H9 (cell line): ENCODE results near the gene ANGPTL4. TPM values are rescaled to one million over a fixed set of nuclear protein-coding genes. Genes with fewer than 3 reads are reported as not detected.

Experiments
- DNase-seq: peaks from one replicate; pipeline ENCODE4 v3.0.0-alpha.2; 2017
- H2AFZ ChIP-seq: one replicate; pipeline ENCODE4 v1.6.1; 2013; ENCODE audit warnings: mild to moderate bottlenecking, low read length, control low read depth, moderate library complexity
- H2AK5ac ChIP-seq: 2 replicates; pipeline ENCODE4 v1.6.1; 2013; ENCODE audit warnings: low read length, control low read depth, mixed read lengths; ENCODE audit not compliant: insufficient read length
- H2BK120ac ChIP-seq: one replicate; pipeline ENCODE4 v1.6.1; 2013; ENCODE audit warnings: low read depth, mild to moderate bottlenecking, low read length, control low read depth, inconsistent platforms; ENCODE audit not compliant: poor library complexity, severe bottlenecking
- H2BK12ac ChIP-seq: 2 replicates; pipeline ENCODE4 v1.6.1; 2013; ENCODE audit warnings: low read length, control low read depth, mixed read lengths, low read depth; ENCODE audit not compliant: insufficient read length
- H2BK15ac ChIP-seq: 2 replicates; pipeline ENCODE4 v1.6.1; 2013; ENCODE audit warnings: low read depth, low read length, control low read depth
- H2BK20ac ChIP-seq: one replicate; pipeline ENCODE4 v1.6.1; 2013; ENCODE audit warnings: low read depth, mild to moderate bottlenecking, low read length, control low read depth, inconsistent platforms; ENCODE audit not compliant: poor library complexity, severe bottlenecking
- H2BK5ac ChIP-seq: 2 replicates; pipeline ENCODE4 v1.6.1; 2013; ENCODE audit warnings: low read length, control low read depth, mixed read lengths; ENCODE audit not compliant: insufficient read length
- H3K14ac ChIP-seq: 2 replicates; pipeline ENCODE4 v1.6.1; 2013; ENCODE audit warnings: low read length, control low read depth; ENCODE audit not compliant: insufficient read depth
- H3K18ac ChIP-seq: 2 replicates; pipeline ENCODE4 v1.6.1; 2013; ENCODE audit warnings: low read depth, mild to moderate bottlenecking, mixed read lengths, low read length, control low read depth; ENCODE audit not compliant: insufficient read length
- H3K23ac ChIP-seq: 2 replicates; pipeline ENCODE4 v1.6.1; 2013; ENCODE audit warnings: low read length, control low read depth, mixed read lengths, low read depth; ENCODE audit not compliant: insufficient read length
- H3K23me2 ChIP-seq: 2 replicates; pipeline ENCODE4 v1.6.1; 2013; ENCODE audit warnings: low read depth, mild to moderate bottlenecking, mixed read lengths, low read length, control low read depth; ENCODE audit not compliant: insufficient read length, poor library complexity, severe bottlenecking
- H3K27ac ChIP-seq: 2 replicates; pipeline ENCODE4 v1.5.1; 2013; ENCODE audit warnings: low read length, control low read depth, mixed read lengths, low read depth; ENCODE audit not compliant: insufficient read length
- H3K27me3 ChIP-seq: 2 replicates; pipeline ENCODE4 v1.6.1; 2013; ENCODE audit warnings: low read length, control low read depth, inconsistent platforms; ENCODE audit not compliant: insufficient read depth
- H3K4ac ChIP-seq: 2 replicates; pipeline ENCODE4 v1.6.1; 2013; ENCODE audit warnings: low read depth, mild to moderate bottlenecking, control low read depth, inconsistent platforms, low read length, moderate library complexity
- H3K4me1 ChIP-seq: 2 replicates; pipeline ENCODE4 v1.6.1; 2013; ENCODE audit warnings: low read length, control low read depth, inconsistent platforms; ENCODE audit not compliant: insufficient read depth
- H3K4me2 ChIP-seq: 2 replicates; pipeline ENCODE4 v1.6.1; 2013; ENCODE audit warnings: low read length, control low read depth, mixed read lengths; ENCODE audit not compliant: insufficient read length, insufficient read depth
- H3K56ac ChIP-seq: 2 replicates; pipeline ENCODE4 v1.6.1; 2013; ENCODE audit warnings: low read depth, mild to moderate bottlenecking, mixed read lengths, low read length, control low read depth; ENCODE audit not compliant: insufficient read length
- H3K79me1 ChIP-seq: 2 replicates; pipeline ENCODE4 v1.6.1; 2013; ENCODE audit warnings: low read depth, mild to moderate bottlenecking, moderate library complexity, low read length, control low read depth, inconsistent platforms; ENCODE audit not compliant: insufficient read depth, poor library complexity, severe bottlenecking
- H3K79me2 ChIP-seq: 2 replicates; pipeline ENCODE4 v1.6.1; 2013; ENCODE audit warnings: low read length, control low read depth, inconsistent platforms; ENCODE audit not compliant: insufficient read depth
- H3K9ac ChIP-seq: 2 replicates; pipeline ENCODE4 v1.6.1; 2013; ENCODE audit warnings: low read length, control low read depth, mixed read lengths; ENCODE audit not compliant: insufficient read length; ENCODE audit errors: extremely low read depth
- H3K9me3 ChIP-seq: one replicate; pipeline ENCODE4 v1.6.1; 2013; ENCODE audit warnings: low read depth, low read length, inconsistent platforms; ENCODE audit not compliant: control insufficient read depth
- H3T11ph ChIP-seq: one replicate; pipeline ENCODE4 v1.6.1; 2013; ENCODE audit warnings: mild to moderate bottlenecking, low read length, control low read depth, inconsistent platforms
- H4K20me1 ChIP-seq: one replicate; pipeline ENCODE4 v1.6.1; 2013; ENCODE audit not compliant: control insufficient read depth, insufficient read length, insufficient read depth
- H4K5ac ChIP-seq: 2 replicates; pipeline ENCODE4 v1.6.1; 2013; ENCODE audit warnings: low read depth, mild to moderate bottlenecking, mixed read lengths, low read length, control low read depth; ENCODE audit not compliant: insufficient read length
- H4K8ac ChIP-seq: replicated peaks from 2 replicates; pipeline ENCODE4 v1.6.1; 2013; ENCODE audit warnings: low read length, control low read depth, mixed read lengths, low read depth; ENCODE audit not compliant: insufficient read length
- H4K91ac ChIP-seq: 2 replicates; pipeline ENCODE4 v1.6.1; 2013; ENCODE audit warnings: low read depth, mild to moderate bottlenecking, moderate library complexity, mixed read lengths, low read length, control low read depth; ENCODE audit not compliant: insufficient read length
- H3K27ac Mint-ChIP-seq, 3 experiments: 2 replicates in 2 of 3; 3 replicates in 1 of 3; pipeline ENCODE4 v1.8.0; 2020 to 2021; ENCODE audit warnings: mixed read lengths in 3 of 3, mild to moderate bottlenecking in 1 of 3, moderate library complexity in 1 of 3
- H3K27me3 Mint-ChIP-seq: 2 replicates; pipeline ENCODE4 v1.8.0; 2021; ENCODE audit warnings: low read depth, mild to moderate bottlenecking, moderate library complexity, mixed read lengths
- H3K36me3 Mint-ChIP-seq, 3 experiments: 2 replicates in 2 of 3; 3 replicates in 1 of 3; pipeline ENCODE4 v1.8.0; 2020 to 2021; ENCODE audit warnings: low read depth in 3 of 3, mixed read lengths in 3 of 3; ENCODE audit not compliant: insufficient read depth in 1 of 3
- H3K4me1 Mint-ChIP-seq, 2 experiments: 2 replicates each; pipeline ENCODE4 v1.8.0; 2020; ENCODE audit warnings: mixed read lengths in 2 of 2
- H3K4me3 Mint-ChIP-seq, 2 experiments: 2 replicates in 1 of 2; 3 replicates in 1 of 2; pipeline ENCODE4 v1.8.0; 2020 to 2021; ENCODE audit warnings: mild to moderate bottlenecking in 2 of 2, mixed read lengths in 2 of 2, moderate library complexity in 1 of 2
- H3K9me3 Mint-ChIP-seq, 2 experiments: 2 replicates in 1 of 2; 3 replicates in 1 of 2; pipeline ENCODE4 v1.8.0; 2020; ENCODE audit warnings: mild to moderate bottlenecking in 2 of 2, mixed read lengths in 2 of 2, moderate library complexity in 1 of 2
- CTCF ChIP-seq: fragments of 200-600 bp; sonication (generic); conservative IDR thresholded peaks from 3 replicates; pipeline ENCODE4 v1.8.0; 2021; ENCODE audit warnings: antibody characterized with exemption, mild to moderate bottlenecking
- WGBS: extraction: QIAGEN DNeasy Blood & Tissue Kit; methylation state at CpG from one replicate; pipeline ENCODE4 v1.1.7; 2013; ENCODE audit warnings: missing lambda C conversion rate, low lambda C conversion rate, mixed read lengths; ENCODE audit not compliant: insufficient read length; ENCODE audit errors: extremely low coverage; 5-methylcytosine and 5-hydroxymethylcytosine counted together
- total RNA-seq: library from RNA; stranded (reverse); gene quantifications from 2 replicates; pipeline ENCODE4 v1.2.1, GENCODE V29; 2021

The ANGPTL4 gene
- total RNA-seq, 1 experiment from 2014 or later, result 1.9 TPM

- H4K20me1 ChIP-seq, result no peaks in the 10 kb centered on the region
- no peaks in the 10 kb centered on the region for H3K27me3 ChIP-seq
- H2BK12ac ChIP-seq, result no peak overlapping the region
- Mint-ChIP-seq H3K27ac (no peak overlapping the region), H3K4me1 (peaks cover 6 to 7% of the 10 kb centered on the region in 2 experiments), H3K36me3 (no peaks in the 10 kb centered on the region), H3K4me3 (no peak overlapping the region), H3K27me3 (peaks cover 5% of the 10 kb centered on the region), H3K9me3 (peaks cover 0 to 3% of the 10 kb centered on the region in 2 experiments; a peak in 2 of 5 replicates)
- H3K9ac ChIP-seq, result no peak overlapping the region
- H4K8ac ChIP-seq, result no peak overlapping the region
- H3K14ac ChIP-seq, result no peak overlapping the region
- H2BK20ac ChIP-seq, result no peak overlapping the region
- DNase-seq, result no peak
- no CpG with 5 or more reads among the region's 4 CpGs for whole genome bisulfite sequencing
- H3K18ac ChIP-seq, result no peak overlapping the region
- no peaks in the 10 kb centered on the region for H3K79me2 ChIP-seq
- H3K4me1 ChIP-seq, result no peaks in the 10 kb centered on the region
- no peak for TF ChIP-seq CTCF
- no peak overlapping the region for H4K5ac ChIP-seq
- no peak overlapping the region for H2BK15ac ChIP-seq
- no peak overlapping the region for H3K4ac ChIP-seq
- no peaks in the 10 kb centered on the region for H3K9me3 ChIP-seq
- H3K4me2 ChIP-seq, result no peak overlapping the region
- H3T11ph ChIP-seq, result no peak overlapping the region
- H2BK120ac ChIP-seq, result no peak overlapping the region
- no peaks in the 10 kb centered on the region for H3K79me1 ChIP-seq
- no peak overlapping the region for H2BK5ac ChIP-seq
- H3K56ac ChIP-seq, result no peak overlapping the region
- H3K23me2 ChIP-seq, result no peaks in the 10 kb centered on the region
- H3K27ac ChIP-seq, result no peak overlapping the region
- no peak overlapping the region for H3K23ac ChIP-seq
- no peak overlapping the region for H4K91ac ChIP-seq
- H2AFZ ChIP-seq, result no peak overlapping the region
- no peak overlapping the region for H2AK5ac ChIP-seq
Measured at GRCh38 chr19:8357007-8357521, 6.9 kb upstream of the ANGPTL4 start.
